ENCODE measurements around the gene VDR.

The VDR gene

DNA sequence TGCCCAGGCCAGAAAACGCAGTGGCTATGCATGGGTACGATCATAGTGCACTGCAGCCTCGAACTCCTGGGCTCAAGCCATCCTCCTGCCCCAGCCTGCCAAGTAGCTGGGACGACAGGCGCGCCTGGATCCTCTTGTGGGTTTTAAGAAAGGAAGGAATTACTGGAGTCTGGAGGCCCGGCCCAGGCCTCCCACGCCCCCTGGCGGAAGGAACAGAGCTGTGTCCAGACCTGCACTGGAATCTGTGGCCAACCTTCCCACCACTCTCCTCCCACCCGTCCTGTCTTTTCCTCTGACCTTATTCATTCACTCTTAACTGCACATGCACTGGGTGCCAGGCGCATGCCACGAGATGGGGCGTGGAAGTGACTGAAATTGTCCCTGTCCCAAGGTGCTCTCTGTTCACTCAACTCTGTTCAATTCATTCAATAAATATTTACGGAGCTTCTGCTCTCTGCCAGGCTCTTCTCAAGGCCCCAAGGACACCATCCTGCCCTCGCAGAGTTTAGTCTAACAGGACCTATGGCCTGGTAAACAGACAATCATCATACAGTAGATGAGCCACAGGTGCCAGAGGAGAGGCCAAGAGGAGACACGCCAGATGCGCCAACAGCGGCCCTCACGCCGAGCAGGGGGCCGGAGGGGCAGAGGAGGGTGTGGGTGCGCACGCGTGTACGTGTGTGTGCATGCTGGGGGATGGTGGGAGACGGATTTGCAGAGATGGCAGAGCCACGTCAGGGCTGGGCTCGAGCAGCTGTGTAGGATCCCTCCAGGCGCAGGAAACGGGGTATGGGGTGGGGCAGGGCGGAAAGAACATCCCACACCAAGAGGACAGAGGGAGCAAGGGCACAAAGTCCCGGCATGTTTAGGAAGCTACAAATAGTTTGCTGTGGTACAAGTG is 44.9 kb upstream of the VDR start:
- ATAC-seq = peak; percentile 98
- TF ChIP-seq ZFP3 (CRISPR knock-in tag; IDR thresholded peaks at IDR 0.05) = no peak
- no peak for TF ChIP-seq GLIS3 (CRISPR knock-in tag; IDR thresholded peaks at IDR 0.05)
- TF ChIP-seq, protein P1, sequence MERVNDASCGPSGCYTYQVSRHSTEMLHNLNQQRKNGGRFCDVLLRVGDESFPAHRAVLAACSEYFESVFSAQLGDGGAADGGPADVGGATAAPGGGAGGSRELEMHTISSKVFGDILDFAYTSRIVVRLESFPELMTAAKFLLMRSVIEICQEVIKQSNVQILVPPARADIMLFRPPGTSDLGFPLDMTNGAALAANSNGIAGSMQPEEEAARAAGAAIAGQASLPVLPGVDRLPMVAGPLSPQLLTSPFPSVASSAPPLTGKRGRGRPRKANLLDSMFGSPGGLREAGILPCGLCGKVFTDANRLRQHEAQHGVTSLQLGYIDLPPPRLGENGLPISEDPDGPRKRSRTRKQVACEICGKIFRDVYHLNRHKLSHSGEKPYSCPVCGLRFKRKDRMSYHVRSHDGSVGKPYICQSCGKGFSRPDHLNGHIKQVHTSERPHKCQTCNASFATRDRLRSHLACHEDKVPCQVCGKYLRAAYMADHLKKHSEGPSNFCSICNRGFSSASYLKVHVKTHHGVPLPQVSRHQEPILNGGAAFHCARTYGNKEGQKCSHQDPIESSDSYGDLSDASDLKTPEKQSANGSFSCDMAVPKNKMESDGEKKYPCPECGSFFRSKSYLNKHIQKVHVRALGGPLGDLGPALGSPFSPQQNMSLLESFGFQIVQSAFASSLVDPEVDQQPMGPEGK (CRISPR knock-in tag; IDR thresholded peaks at IDR 0.05; ENCODE audit: borderline replicate concordance) = no peak
- no peak for TF ChIP-seq ZNF70 (CRISPR knock-in tag; IDR thresholded peaks at IDR 0.05)
- TF ChIP-seq ZC3H10 (CRISPR knock-in tag; IDR thresholded peaks at IDR 0.05) = no peak
- no peak for TF ChIP-seq OSR1 (CRISPR knock-in tag; IDR thresholded peaks at IDR 0.05)
- no peak for TF ChIP-seq ARNTL (CRISPR knock-in tag; IDR thresholded peaks at IDR 0.05; ENCODE audit: borderline replicate concordance, low read depth)
- no peak for TF ChIP-seq CSDC2 (CRISPR knock-in tag; IDR thresholded peaks at IDR 0.05)

DNA sequence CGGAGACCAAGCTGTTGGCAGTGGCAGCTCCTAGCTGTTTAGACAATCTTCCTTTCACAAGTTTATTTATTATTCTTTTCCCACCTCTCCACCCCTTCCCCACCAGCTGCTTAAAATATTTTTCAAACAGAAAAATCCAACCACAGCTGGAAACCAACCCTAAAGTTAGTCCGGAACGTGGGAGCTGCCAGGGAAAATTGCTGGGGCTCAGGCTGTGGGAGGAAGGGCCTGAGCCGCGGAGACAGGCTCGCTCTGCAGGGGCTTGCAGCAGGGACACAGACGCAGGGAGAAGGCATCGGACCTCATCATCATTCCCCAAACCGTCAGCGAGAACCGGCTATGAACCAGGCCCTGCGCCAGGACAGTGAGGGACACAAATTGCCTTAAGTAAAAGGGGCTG is 42.5 kb upstream of the VDR start:
- ATAC-seq = no peak
- TF ChIP-seq ZFP30 (CRISPR knock-in tag; IDR thresholded peaks at IDR 0.05) = no peak

DNA sequence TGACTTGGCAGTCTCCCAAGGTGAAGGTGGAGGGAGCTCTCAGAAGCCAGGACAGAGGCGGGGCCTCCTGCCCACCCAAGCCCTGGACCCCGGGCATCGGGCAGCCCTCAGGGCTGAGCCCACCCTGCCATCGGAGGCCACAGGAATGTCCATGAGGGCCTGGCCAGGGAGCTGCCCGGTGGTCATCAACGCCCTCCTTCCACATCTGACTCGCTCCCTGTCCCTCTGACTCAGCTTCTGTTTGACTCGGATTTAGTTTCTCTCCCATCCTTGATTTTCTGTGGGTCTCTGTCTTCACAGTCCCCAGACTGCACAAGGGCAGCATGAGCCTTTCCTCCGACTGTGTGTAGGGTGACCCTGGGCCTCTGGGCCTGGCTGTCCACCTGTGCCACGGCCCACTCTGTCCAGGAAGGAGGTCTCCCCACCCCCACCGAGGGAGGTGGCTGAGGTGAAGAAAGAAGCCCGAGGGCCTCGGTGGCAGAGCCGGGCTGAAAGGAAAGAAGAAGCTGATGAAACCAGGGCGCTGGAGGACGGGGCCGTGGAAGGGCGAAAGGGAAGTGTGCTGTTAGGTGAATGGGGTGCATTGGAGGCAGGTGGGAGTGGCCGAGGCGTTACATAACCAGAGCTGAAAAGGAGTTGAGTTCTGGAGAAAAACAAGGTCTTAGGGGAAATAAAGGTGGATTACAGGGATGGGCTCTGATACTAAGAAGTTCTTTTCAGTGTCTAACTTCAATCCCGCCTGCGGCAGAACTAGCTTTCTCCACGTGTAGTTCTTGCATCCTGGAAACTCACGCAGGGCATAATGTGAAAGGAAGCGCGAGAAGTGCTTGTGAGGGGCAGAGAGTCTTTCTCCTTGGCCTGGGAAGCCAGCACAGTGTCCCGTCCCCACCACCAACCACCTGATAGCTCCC is 41.9 kb upstream of the VDR start:
- TF ChIP-seq SNAI2 (CRISPR knock-in tag; IDR thresholded peaks at IDR 0.05) (no peak), ZFP3 (CRISPR knock-in tag; IDR thresholded peaks at IDR 0.05) (no peak), ZFP30 (CRISPR knock-in tag; IDR thresholded peaks at IDR 0.05) (no peak), TCF4 (CRISPR knock-in tag; IDR thresholded peaks at IDR 0.05; ENCODE audit: borderline replicate concordance) (no peak), BACH2 (CRISPR knock-in tag; IDR thresholded peaks at IDR 0.05; ENCODE audit: borderline replicate concordance) (no peak), ESRRG (CRISPR knock-in tag; IDR thresholded peaks at IDR 0.05) (no peak), CSDC2 (CRISPR knock-in tag; IDR thresholded peaks at IDR 0.05) (no peak), OSR1 (CRISPR knock-in tag; IDR thresholded peaks at IDR 0.05) (no peak), GLIS3 (CRISPR knock-in tag; IDR thresholded peaks at IDR 0.05) (no peak), ISL1 (CRISPR knock-in tag; IDR thresholded peaks at IDR 0.05) (no peak), PPARA (CRISPR knock-in tag; IDR thresholded peaks at IDR 0.05; ENCODE audit: borderline replicate concordance) (no peak), TOX (CRISPR knock-in tag; IDR thresholded peaks at IDR 0.05; ENCODE audit: borderline replicate concordance) (no peak), ZNF8 (CRISPR knock-in tag; IDR thresholded peaks at IDR 0.05) (no peak)
- TF ChIP-seq, protein P2, sequence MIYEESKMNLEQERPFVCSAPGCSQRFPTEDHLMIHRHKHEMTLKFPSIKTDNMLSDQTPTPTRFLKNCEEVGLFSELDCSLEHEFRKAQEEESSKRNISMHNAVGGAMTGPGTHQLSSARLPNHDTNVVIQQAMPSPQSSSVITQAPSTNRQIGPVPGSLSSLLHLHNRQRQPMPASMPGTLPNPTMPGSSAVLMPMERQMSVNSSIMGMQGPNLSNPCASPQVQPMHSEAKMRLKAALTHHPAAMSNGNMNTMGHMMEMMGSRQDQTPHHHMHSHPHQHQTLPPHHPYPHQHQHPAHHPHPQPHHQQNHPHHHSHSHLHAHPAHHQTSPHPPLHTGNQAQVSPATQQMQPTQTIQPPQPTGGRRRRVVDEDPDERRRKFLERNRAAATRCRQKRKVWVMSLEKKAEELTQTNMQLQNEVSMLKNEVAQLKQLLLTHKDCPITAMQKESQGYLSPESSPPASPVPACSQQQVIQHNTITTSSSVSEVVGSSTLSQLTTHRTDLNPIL (CRISPR knock-in tag; IDR thresholded peaks at IDR 0.05; ENCODE audit: low read depth) = no peak
- TF ChIP-seq, protein P3, sequence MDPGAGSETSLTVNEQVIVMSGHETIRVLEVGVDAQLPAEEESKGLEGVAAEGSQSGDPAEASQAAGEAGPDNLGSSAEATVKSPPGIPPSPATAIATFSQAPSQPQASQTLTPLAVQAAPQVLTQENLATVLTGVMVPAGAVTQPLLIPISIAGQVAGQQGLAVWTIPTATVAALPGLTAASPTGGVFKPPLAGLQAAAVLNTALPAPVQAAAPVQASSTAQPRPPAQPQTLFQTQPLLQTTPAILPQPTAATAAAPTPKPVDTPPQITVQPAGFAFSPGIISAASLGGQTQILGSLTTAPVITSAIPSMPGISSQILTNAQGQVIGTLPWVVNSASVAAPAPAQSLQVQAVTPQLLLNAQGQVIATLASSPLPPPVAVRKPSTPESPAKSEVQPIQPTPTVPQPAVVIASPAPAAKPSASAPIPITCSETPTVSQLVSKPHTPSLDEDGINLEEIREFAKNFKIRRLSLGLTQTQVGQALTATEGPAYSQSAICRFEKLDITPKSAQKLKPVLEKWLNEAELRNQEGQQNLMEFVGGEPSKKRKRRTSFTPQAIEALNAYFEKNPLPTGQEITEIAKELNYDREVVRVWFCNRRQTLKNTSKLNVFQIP (CRISPR knock-in tag; IDR thresholded peaks at IDR 0.05; ENCODE audit: borderline replicate concordance, low read depth) = no peak
- ATAC-seq = no peak

DNA sequence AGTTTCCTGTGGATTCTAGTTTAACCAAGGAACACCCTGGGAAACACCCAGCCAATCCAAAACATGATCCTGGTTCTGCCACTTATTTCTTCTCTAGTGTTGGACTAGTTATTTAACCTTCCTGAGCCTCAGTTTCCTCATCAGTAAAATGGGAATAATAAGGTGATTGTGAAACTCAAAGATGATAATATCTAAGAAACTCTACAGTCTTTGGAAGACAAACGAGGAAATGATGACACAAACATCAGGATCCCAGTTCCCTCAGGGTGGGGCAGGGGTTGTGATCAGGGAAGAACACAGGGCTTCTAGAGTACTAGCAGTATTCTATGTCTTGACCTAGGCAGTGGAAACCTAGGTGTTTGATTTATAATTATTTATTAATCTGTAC is 40.5 kb upstream of the VDR start:
- no peak for TF ChIP-seq BACH2 (CRISPR knock-in tag; IDR thresholded peaks at IDR 0.05; ENCODE audit: borderline replicate concordance)
- TF ChIP-seq PPARA (CRISPR knock-in tag; IDR thresholded peaks at IDR 0.05; ENCODE audit: borderline replicate concordance) = no peak
- TF ChIP-seq CSDC2 (CRISPR knock-in tag; IDR thresholded peaks at IDR 0.05) = no peak
- TF ChIP-seq, protein P4, sequence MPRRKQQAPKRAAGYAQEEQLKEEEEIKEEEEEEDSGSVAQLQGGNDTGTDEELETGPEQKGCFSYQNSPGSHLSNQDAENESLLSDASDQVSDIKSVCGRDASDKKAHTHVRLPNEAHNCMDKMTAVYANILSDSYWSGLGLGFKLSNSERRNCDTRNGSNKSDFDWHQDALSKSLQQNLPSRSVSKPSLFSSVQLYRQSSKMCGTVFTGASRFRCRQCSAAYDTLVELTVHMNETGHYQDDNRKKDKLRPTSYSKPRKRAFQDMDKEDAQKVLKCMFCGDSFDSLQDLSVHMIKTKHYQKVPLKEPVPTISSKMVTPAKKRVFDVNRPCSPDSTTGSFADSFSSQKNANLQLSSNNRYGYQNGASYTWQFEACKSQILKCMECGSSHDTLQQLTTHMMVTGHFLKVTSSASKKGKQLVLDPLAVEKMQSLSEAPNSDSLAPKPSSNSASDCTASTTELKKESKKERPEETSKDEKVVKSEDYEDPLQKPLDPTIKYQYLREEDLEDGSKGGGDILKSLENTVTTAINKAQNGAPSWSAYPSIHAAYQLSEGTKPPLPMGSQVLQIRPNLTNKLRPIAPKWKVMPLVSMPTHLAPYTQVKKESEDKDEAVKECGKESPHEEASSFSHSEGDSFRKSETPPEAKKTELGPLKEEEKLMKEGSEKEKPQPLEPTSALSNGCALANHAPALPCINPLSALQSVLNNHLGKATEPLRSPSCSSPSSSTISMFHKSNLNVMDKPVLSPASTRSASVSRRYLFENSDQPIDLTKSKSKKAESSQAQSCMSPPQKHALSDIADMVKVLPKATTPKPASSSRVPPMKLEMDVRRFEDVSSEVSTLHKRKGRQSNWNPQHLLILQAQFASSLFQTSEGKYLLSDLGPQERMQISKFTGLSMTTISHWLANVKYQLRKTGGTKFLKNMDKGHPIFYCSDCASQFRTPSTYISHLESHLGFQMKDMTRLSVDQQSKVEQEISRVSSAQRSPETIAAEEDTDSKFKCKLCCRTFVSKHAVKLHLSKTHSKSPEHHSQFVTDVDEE (CRISPR knock-in tag; IDR thresholded peaks at IDR 0.05) = no peak
- TF ChIP-seq, protein P1 (CRISPR knock-in tag; IDR thresholded peaks at IDR 0.05; ENCODE audit: borderline replicate concordance) = no peak
- ATAC-seq = no peak
